ENCODE measurements around the gene NLRC5.

NLRC5 gene

GRCh38 chr16:57126411-57126810 lies 137.1 kb downstream of the NLRC5 start:
- DNase-seq (ENCODE audit: low read depth in 3 of 3), result no peak

GRCh38 chr16:57127037-57127763 lies 137.8 kb downstream of the NLRC5 start:
- no peak for DNase-seq (ENCODE audit: low read depth in 3 of 3)

GRCh38 chr16:57127836-57128235 lies 138.5 kb downstream of the NLRC5 start:
- DNase-seq (ENCODE audit: low read depth in 3 of 3), result no peak

GRCh38 chr16:57128771-57129389 lies 139.5 kb downstream of the NLRC5 start:
- no peak for DNase-seq (ENCODE audit: low read depth in 3 of 3)

GRCh38 chr16:57130950-57131321 lies 141.6 kb downstream of the NLRC5 start:
- no peak for DNase-seq (ENCODE audit: low read depth in 3 of 3)

- no peak for DNase-seq (ENCODE audit: low read depth in 3 of 3)
These were observed 142.1 kb downstream of the NLRC5 start for GRCh38 chr16:57131351-57131970.

GRCh38 chr16:57132470-57132869 lies 143.1 kb downstream of the NLRC5 start:
- no peak for DNase-seq (ENCODE audit: low read depth in 3 of 3)

GRCh38 chr16:57133031-57133430 lies 143.7 kb downstream of the NLRC5 start:
- DNase-seq (ENCODE audit: low read depth in 3 of 3), result no peak
